AG10803 (cell line): ENCODE data around the gene TMEM232.

ENCODE experiments used
- DNase-seq: peaks from one replicate; pipeline ENCODE4 v3.0.0; 2010; ENCODE audit warnings: low read depth
- H3K4me3 ChIP-seq: 2 replicates; pipeline ENCODE4 v1.5.1; 2011; ENCODE audit warnings: mild to moderate bottlenecking, low read length, control low read depth
- CTCF ChIP-seq: conservative IDR thresholded peaks from 2 replicates; pipeline ENCODE4 v1.5.1; 2011; ENCODE audit warnings: mild to moderate bottlenecking, low read length, control low read depth, inconsistent platforms

Gene TMEM232

GRCh38 chr5:110623874-110624273, 102.6 kb downstream of the TMEM232 start:
- H3K4me3 ChIP-seq = no peak overlapping the region
- no peak for TF ChIP-seq CTCF
- peak; percentile 17 for DNase-seq

GRCh38 chr5:110618941-110619340, 107.5 kb downstream of the TMEM232 start:
- TF ChIP-seq CTCF = no peak
- no peak overlapping the region for H3K4me3 ChIP-seq
- DNase-seq = no peak

- H3K4me3 ChIP-seq = no peak overlapping the region
- DNase-seq = no peak
- no peak for TF ChIP-seq CTCF
Observed at GRCh38 chr5:110616009-110616408, 110.5 kb downstream of the TMEM232 start.

- no peak for DNase-seq
- TF ChIP-seq CTCF = no peak
- no peak overlapping the region for H3K4me3 ChIP-seq
Observed at GRCh38 chr5:110612794-110613247, 113.7 kb downstream of the TMEM232 start.

- no peak overlapping the region for H3K4me3 ChIP-seq
- TF ChIP-seq CTCF = no peak
- no peak for DNase-seq
Observed at GRCh38 chr5:110611817-110612216, 114.7 kb downstream of the TMEM232 start.

- no peak for TF ChIP-seq CTCF
- DNase-seq = no peak
Observed at GRCh38 chr5:110594866-110595265, 131.6 kb downstream of the TMEM232 start.

GRCh38 chr5:110590187-110590586, 136.3 kb downstream of the TMEM232 start:
- no peak overlapping the region for H3K4me3 ChIP-seq
- peak; percentile 58 for TF ChIP-seq CTCF
- DNase-seq = peak; percentile 18

More at GRCh38 chr5:110594866-110595265, 131.6 kb downstream of the TMEM232 start:
- H3K4me3 ChIP-seq = no peak overlapping the region
